K562 (cell line): Measurements from ENCODE around the gene TEAD4. TPM values are rescaled to one million over a fixed set of nuclear protein-coding genes. Genes with fewer than 3 reads are reported as not detected.

Source experiments
- ATAC-seq: fragments of 200-7000 bp; cut with Tn5 transposase; 3 replicates; pipeline ENCODE4 v1.9.1; 2020; ENCODE audit warnings: moderate library complexity
- BruUV-seq: library from RNA; stranded (reverse); fragments of 400-500 nt; replicated peaks from 2 replicates; lab custom pipeline; 2021; lab: Mats Ljungman, UMichigan
- CTCF ChIA-PET: fragments of 300-600 bp; formaldehyde crosslinking; extraction: SDS; loops from one replicate; lab custom pipeline; 2021; ENCODE audit warnings: low intra/inter-chr PET ratio; lab: Yijun Ruan, JAX
- POLR2A ChIA-PET: fragments of 300-600, 350-650 bp; sonication (Branson Sonifier 250); formaldehyde crosslinking; extraction: SDS; loops from one replicate; lab custom pipeline; 2021; ENCODE audit warnings: antibody characterized with exemption, inconsistent platforms; lab: Yijun Ruan, JAX
- DNase-seq, 4 experiments: peaks; one replicate each; pipeline versions ENCODE4 v3.0.0 to v3.0.0-alpha.2; 2011 to 2018; ENCODE audit warnings: low spot score in 3 of 4, mixed read lengths in 3 of 4; ENCODE audit errors: extremely low read depth in 1 of 4
- FAIRE-seq: peaks from 2 replicates; lab custom pipeline; 2011; peaks lifted over from hg19 to GRCh38; lab: Jason Lieb, UNC
- H2AFZ ChIP-seq: 2 replicates; pipeline ENCODE4 v1.6.0; 2011; ENCODE audit warnings: low read depth, low read length, control low read depth, inconsistent platforms
- H3K27ac ChIP-seq: fragments of 200-600 bp; 3 replicates; pipeline ENCODE4 v1.8.0; 2011; ENCODE audit warnings: low read depth, mild to moderate bottlenecking, control low read depth, inconsistent platforms, low read length, moderate library complexity, mixed read lengths; ENCODE audit errors: extremely low read depth
- H3K27me3 ChIP-seq, 2 experiments: fragments of 300-600 bp in 1 of 2; 2 replicates in 1 of 2; 3 replicates in 1 of 2; pipeline versions ENCODE4 v1.6.0 to v1.8.0; 2011; ENCODE audit warnings: inconsistent platforms in 2 of 2, low read length in 2 of 2, mild to moderate bottlenecking in 1 of 2, mixed read lengths in 1 of 2, moderate library complexity in 1 of 2; ENCODE audit not compliant: control insufficient read depth in 2 of 2, insufficient read depth in 2 of 2
- H3K36me3 ChIP-seq: fragments of 300-600 bp; 3 replicates; pipeline ENCODE4 v1.8.0; 2011; ENCODE audit warnings: mild to moderate bottlenecking, low read length, inconsistent platforms; ENCODE audit not compliant: control insufficient read depth, insufficient read depth
- H3K4me1 ChIP-seq, 2 experiments: fragments of 200-600 bp in 1 of 2; replicated peaks in 1 of 2; 2 replicates in 1 of 2; 3 replicates in 1 of 2; pipeline versions ENCODE4 v1.5.1 to v1.8.0; 2011; ENCODE audit warnings: inconsistent platforms in 2 of 2, low read length in 2 of 2, mild to moderate bottlenecking in 1 of 2, mixed read lengths in 1 of 2, moderate library complexity in 1 of 2; ENCODE audit not compliant: control insufficient read depth in 2 of 2, insufficient read depth in 2 of 2
- H3K4me2 ChIP-seq: 2 replicates; pipeline ENCODE4 v1.6.1; 2011; ENCODE audit warnings: low read length, control low read depth, inconsistent platforms, mixed read lengths; ENCODE audit not compliant: insufficient read depth
- H3K4me3 ChIP-seq: fragments of 200-600 bp; sonication (generic), shearing (Covaris generic); 2 replicates; pipeline ENCODE4 v1.5.1; 2016; ENCODE audit warnings: control low read depth, inconsistent platforms
- H3K79me2 ChIP-seq: fragments of 200-600 bp; 3 replicates; pipeline ENCODE4 v1.8.0; 2011; ENCODE audit warnings: low read length, inconsistent platforms; ENCODE audit not compliant: control insufficient read depth, insufficient read depth
- H3K9ac ChIP-seq, 2 experiments: 2 replicates each; pipeline versions ENCODE4 v1.6.0 to v1.6.1; 2011; ENCODE audit warnings: low read depth in 2 of 2, low read length in 2 of 2, control low read depth in 1 of 2, inconsistent platforms in 1 of 2, mild to moderate bottlenecking in 1 of 2, mixed read lengths in 1 of 2; ENCODE audit not compliant: insufficient read depth in 1 of 2
- H3K9me1 ChIP-seq: one replicate; pipeline ENCODE4 v1.6.0; 2011; ENCODE audit warnings: inconsistent platforms, mild to moderate bottlenecking, low read length, moderate library complexity; ENCODE audit not compliant: control insufficient read depth, insufficient read depth
- H3K9me3 ChIP-seq: replicated peaks from 2 replicates; pipeline ENCODE4 v1.5.1; 2011; ENCODE audit warnings: low read depth, low read length, inconsistent platforms; ENCODE audit not compliant: control insufficient read depth, insufficient read depth
- H4K20me1 ChIP-seq: replicated peaks from 2 replicates; pipeline ENCODE4 v1.6.1; 2011; ENCODE audit warnings: low read length, inconsistent platforms, mixed read lengths; ENCODE audit not compliant: control insufficient read depth, insufficient read depth
- ZNF41 ChIP-seq: fragments of 250-450 bp; sonication (Bioruptor Pico); conservative IDR thresholded peaks from 2 replicates; pipeline ENCODE4 v1.4.0; 2020; ENCODE audit warnings: mild to moderate bottlenecking
- WGBS: fragments of 100-300 bp; shearing (Covaris generic); methylation state at CpG from one replicate; pipeline ENCODE4 v1.1.6; 2016; ENCODE audit warnings: low coverage, mixed read lengths; ENCODE audit not compliant: insufficient coverage; ENCODE audit errors: missing lambda C conversion rate; 5-methylcytosine and 5-hydroxymethylcytosine counted together
- in situ Hi-C: fragments of 300-500 bp; cut with MboI; formaldehyde crosslinking; loops from 4 replicates; pipeline ENCODE4 v1.15.0; 2018; ENCODE audit warnings: inconsistent platforms, mixed read lengths
- intact Hi-C: fragments of 100-400 bp; cut with micrococcal nuclease; formaldehyde crosslinking; loops from 2 replicates; pipeline ENCODE4 v1.14.2; 2022
- polyA plus RNA-seq, 8 experiments: library from polyadenylated mRNA; depleted of rRNA in 4 of 8; stranded (reverse) in 5 of 8; unstranded in 3 of 8; fragments of >200 nt; fragmentation: Nextera tagmentation in 2 of 8; fragmentation: Illumina TruSeq in 1 of 8; extraction: Ambion mirVana in 2 of 8; extraction: Trizol in 1 of 8; gene quantifications; 2 replicates each; pipeline versions ENCODE4 v1.2.1 to v1.2.3, GENCODE V29; 2011 to 2014; ENCODE audit warnings: inconsistent platforms in 1 of 8, missing spikeins in 1 of 8
- total RNA-seq, 7 experiments: library from RNA; depleted of rRNA in 6 of 7; stranded (reverse); fragments of >200 nt in 6 of 7; fragmentation: Illumina TruSeq in 2 of 7; extraction: Trizol in 2 of 7; gene quantifications; 2 replicates each; pipeline versions ENCODE4 v1.2.1 to v1.2.3, GENCODE V29; 2011 to 2021; ENCODE audit warnings: low replicate concordance in 1 of 7
- TF ChIP-seq, protein P1 (sequence below), 2 experiments: fragments of 450-650 bp; formaldehyde crosslinking in 1 of 2; IDR thresholded peaks; 2 replicates each; pipeline versions ENCODE4 v1.4.0 to v1.6.1; 2014 to 2020; ENCODE audit warnings: mild to moderate bottlenecking in 2 of 2, borderline replicate concordance in 1 of 2, low read depth in 1 of 2

The TEAD4 gene
- total and polyA plus RNA-seq, 9 of the 15 experiments (the other 6 are each of a cell fraction or from before 2014, with no cell fraction given), result 0.82 to 40.0 (median 17.0) TPM

DNA sequence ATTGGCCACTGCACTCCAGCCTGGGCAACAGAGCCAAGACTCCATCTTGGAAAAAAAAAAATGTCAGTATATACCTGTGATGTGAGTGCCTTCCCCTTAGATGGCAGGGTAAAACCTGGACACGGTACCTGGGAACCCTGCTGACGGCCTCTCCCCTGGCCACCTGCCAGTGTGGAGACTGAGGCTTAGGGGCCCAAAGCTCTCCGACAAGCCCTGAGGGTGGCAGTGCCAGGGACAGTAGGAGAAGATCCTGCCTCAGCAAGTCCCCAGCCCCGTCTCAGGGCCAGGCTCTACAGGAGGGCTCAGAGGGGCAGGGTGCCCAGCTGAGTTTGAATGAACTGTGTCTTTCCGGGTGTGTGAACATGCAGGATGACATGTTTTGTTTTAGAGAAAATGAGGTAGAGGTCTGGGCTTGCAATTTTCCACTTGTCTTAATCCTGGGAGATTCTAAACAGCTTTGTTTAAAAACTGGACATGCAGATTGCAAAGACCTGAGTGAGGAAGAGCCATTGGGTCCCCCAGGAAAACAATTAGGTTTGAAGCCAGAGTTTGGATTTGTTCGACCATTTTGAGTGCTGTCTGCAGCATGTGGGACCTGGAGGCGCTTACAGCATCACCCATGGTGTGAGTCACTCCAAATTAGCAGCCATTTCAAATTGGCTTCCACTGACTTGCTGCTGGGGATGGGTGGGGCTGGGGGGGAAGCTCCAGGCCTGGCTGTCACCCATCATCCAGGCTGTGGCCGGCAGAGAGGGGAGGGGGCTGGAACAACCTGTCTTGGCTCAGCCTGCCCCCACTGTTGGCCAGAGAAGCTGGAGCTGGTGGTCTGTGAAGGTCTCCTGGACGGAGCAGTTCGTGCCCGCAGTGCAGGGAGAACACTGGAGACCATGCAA lies 128.8 kb downstream of the TEAD4 start:
- no peak for ATAC-seq
- peaks cover 5 to 55% of the 10 kb centered on the region in 2 experiments; a peak in 3 of 5 replicates for H3K27me3 ChIP-seq
- no peaks in the 10 kb centered on the region for H3K9me1 ChIP-seq
- H3K4me3 ChIP-seq, result no peak overlapping the region
- no peaks in the 10 kb centered on the region for H3K79me2 ChIP-seq
- H3K4me1 ChIP-seq, result no peaks in the 10 kb centered on the region
- CTCF ChIA-PET, result no interaction called here
- H4K20me1 ChIP-seq, result no peaks in the 10 kb centered on the region
- in situ Hi-C loops, result no loop called here
- no TSS peak for BruUV-seq
- WGBS, result 1% methylated on average over 9 of the region's 11 CpGs
- no peak for DNase-seq
- POLR2A ChIA-PET, result interaction anchor here (0.7 kb wide), 1 partner anchor 264 kb away, joined by 3 read pairs; no protein-coding TSS in a partner anchor
- no peak overlapping the region for H3K9ac ChIP-seq
- no peak overlapping the region for H3K4me2 ChIP-seq
- no peak overlapping the region for H2AFZ ChIP-seq
- TF ChIP-seq ZNF41 (CRISPR knock-in tag), result no peak
- TF ChIP-seq, protein P1, sequence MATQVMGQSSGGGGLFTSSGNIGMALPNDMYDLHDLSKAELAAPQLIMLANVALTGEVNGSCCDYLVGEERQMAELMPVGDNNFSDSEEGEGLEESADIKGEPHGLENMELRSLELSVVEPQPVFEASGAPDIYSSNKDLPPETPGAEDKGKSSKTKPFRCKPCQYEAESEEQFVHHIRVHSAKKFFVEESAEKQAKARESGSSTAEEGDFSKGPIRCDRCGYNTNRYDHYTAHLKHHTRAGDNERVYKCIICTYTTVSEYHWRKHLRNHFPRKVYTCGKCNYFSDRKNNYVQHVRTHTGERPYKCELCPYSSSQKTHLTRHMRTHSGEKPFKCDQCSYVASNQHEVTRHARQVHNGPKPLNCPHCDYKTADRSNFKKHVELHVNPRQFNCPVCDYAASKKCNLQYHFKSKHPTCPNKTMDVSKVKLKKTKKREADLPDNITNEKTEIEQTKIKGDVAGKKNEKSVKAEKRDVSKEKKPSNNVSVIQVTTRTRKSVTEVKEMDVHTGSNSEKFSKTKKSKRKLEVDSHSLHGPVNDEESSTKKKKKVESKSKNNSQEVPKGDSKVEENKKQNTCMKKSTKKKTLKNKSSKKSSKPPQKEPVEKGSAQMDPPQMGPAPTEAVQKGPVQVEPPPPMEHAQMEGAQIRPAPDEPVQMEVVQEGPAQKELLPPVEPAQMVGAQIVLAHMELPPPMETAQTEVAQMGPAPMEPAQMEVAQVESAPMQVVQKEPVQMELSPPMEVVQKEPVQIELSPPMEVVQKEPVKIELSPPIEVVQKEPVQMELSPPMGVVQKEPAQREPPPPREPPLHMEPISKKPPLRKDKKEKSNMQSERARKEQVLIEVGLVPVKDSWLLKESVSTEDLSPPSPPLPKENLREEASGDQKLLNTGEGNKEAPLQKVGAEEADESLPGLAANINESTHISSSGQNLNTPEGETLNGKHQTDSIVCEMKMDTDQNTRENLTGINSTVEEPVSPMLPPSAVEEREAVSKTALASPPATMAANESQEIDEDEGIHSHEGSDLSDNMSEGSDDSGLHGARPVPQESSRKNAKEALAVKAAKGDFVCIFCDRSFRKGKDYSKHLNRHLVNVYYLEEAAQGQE (IDR thresholded peaks at IDR 0.05; ENCODE audit: borderline replicate concordance), result no peak
- TF ChIP-seq, protein P1 (CRISPR knock-in tag; IDR thresholded peaks at IDR 0.05; ENCODE audit: low read depth), result no peak
- TF ChIP-seq, all 486 proteins: peak for 0
- no peaks in the 10 kb centered on the region for H3K36me3 ChIP-seq
- no peaks in the 10 kb centered on the region for H3K9me3 ChIP-seq
- no peak for FAIRE-seq
- H3K27ac ChIP-seq, result no peak overlapping the region
- intact Hi-C loops, result no loop called here
